Lower leg skin (tissue), 4 donors: ENCODE results near the gene SORT1. TPM values are rescaled to one million over a fixed set of nuclear protein-coding genes. Genes with fewer than 3 reads are reported as not detected.
"Not testable (repeated sequence)": the region's sequence is repeated elsewhere in the genome, so short reads cannot be mapped to it uniquely, and the experiment has no call there.

ENCODE experiments used
- DNase-seq, 2 donors: peaks; one replicate each; pipeline ENCODE4 v3.0.0-alpha.2; 2019; ENCODE audit warnings: low spot score in 2 of 2
- H3K4me3 ChIP-seq: fragments of 200-600 bp; sonication (generic); 2 replicates; pipeline ENCODE4 v1.5.1; 2017; ENCODE audit warnings: mild to moderate bottlenecking, low read depth; ENCODE audit not compliant: poor library complexity, severe bottlenecking
- POLR2A ChIP-seq, 2 donors: fragments of 450-650 bp; IDR thresholded peaks; one replicate each; pipeline ENCODE4 v1.6.1; 2016 to 2017; ENCODE audit warnings: antibody characterized with exemption in 2 of 2, mild to moderate bottlenecking in 1 of 2, moderate library complexity in 1 of 2
- WGBS, 2 donors: methylation state at CpG; one replicate each; pipeline ENCODE4 v1.1.5; 2018; 5-methylcytosine and 5-hydroxymethylcytosine counted together
- intact Hi-C: fragments of 100-400 bp; cut with DNase I; formaldehyde crosslinking; loops from one replicate; pipeline ENCODE4 v1.15.0; 2023; ENCODE audit warnings: low total_unique reads
- total RNA-seq, 4 donors: library from RNA; depleted of rRNA; stranded (reverse); fragments of >200 nt; gene quantifications; one replicate each; pipeline ENCODE4 v1.1.0, GENCODE V29; 2016
- TF ChIP-seq, protein P1 (sequence below), 3 donors: fragments of 450-650 bp; IDR thresholded peaks; one replicate each; pipeline ENCODE4 v1.5.1; 2016; ENCODE audit warnings: antibody characterized with exemption in 3 of 3, mild to moderate bottlenecking in 3 of 3, moderate library complexity in 2 of 3

The SORT1 gene
- total RNA-seq, 4 donors from 2014 or later = 29.8 to 53.1 (median 39.5) TPM

DNA sequence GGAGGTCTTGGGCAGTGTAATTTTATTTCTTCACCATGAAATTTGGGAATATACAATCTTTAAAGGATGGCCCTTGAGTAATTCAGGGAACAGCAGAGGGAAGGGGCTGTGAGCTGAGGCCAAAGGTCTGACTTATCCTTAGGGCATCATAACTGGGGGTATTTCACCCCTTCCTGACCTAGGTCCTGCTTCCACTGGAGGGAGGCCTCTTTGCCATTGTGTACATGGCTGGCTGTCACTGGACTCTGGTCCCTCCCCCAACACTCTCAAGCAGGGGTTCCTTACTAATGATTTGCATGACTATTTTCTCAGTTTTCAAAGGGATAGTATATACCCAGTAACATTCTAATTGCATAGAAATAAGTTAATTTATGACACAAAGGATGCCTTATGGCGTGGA lies 107.6 kb downstream of the SORT1 start:
- 85 to 88% methylated on average over 1 of the region's 1 CpG for WGBS, 2 donors
- intact Hi-C loops = no loop called here
- DNase-seq = no peak
- TF ChIP-seq, protein P1, sequence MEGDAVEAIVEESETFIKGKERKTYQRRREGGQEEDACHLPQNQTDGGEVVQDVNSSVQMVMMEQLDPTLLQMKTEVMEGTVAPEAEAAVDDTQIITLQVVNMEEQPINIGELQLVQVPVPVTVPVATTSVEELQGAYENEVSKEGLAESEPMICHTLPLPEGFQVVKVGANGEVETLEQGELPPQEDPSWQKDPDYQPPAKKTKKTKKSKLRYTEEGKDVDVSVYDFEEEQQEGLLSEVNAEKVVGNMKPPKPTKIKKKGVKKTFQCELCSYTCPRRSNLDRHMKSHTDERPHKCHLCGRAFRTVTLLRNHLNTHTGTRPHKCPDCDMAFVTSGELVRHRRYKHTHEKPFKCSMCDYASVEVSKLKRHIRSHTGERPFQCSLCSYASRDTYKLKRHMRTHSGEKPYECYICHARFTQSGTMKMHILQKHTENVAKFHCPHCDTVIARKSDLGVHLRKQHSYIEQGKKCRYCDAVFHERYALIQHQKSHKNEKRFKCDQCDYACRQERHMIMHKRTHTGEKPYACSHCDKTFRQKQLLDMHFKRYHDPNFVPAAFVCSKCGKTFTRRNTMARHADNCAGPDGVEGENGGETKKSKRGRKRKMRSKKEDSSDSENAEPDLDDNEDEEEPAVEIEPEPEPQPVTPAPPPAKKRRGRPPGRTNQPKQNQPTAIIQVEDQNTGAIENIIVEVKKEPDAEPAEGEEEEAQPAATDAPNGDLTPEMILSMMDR (IDR thresholded peaks at IDR 0.05) = no peak
- TF ChIP-seq POLR2A (IDR thresholded peaks at IDR 0.05) = no peak
- no peak overlapping the region for H3K4me3 ChIP-seq

DNA sequence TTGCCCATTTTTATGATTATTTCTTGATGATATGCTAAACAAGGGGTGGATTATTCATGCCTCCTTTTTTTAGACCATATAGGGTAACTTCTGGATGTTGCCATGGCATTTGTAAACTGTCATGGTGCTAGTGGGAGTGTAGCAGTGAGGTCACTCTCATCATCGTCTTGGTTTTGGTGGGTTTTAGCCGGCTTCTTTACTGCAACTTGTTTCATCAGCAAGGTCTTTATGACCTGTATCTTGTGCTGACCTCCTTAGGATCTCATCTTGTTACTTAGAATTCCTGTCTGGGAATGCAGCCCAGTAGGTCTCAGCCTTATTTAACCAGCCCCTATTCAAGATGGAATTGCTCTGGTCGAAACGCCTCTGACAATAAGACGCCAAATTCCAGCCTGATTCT lies 111.0 kb downstream of the SORT1 start:
- DNase-seq, H3K4me3 ChIP-seq, intact Hi-C loops: not testable (repeated sequence)
- WGBS, 2 donors = 84 to 90% methylated on average over 5 of the region's 5 CpGs

DNA sequence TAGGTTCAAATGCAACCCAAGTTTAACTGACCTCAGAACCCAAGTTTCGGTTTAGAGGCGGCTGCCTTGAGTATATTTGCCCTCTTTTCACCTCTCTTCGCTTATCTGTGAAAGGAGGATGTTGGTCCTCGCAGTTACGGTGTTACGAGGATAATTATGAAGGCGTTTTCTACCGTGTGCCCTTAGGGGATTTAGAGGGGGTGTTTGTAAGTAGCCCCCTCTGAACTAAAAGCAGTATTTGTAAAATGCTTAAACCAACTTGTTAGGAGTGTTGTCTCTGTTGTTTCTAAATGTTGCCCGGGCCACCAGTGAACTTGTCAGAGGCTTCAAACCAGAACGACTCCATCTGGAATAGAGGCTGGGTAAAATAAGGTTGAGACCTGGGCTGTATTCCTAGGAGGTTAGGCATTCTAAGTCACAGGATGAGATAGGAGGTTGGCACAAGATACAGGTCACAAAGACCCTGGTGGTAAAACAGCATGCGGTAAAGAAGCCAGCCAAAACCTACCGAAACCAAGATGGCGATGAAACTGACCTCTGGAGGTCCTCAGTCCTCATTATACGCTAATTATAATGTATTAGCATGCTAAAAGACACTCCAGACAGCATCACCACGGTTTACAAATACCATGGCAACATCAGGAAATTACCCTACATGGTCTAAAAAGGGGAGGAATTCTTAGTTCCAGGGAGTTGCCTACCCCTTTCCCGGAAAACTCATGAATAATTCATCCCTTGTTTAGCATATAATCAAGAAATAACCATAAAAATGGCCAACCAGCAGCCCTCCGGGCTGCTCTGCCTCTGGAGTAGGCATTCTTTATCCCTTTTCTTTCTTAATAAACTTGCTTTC lies 113.7 kb downstream of the SORT1 start:
- intact Hi-C loops = no loop called here
- H3K4me3 ChIP-seq = peak overlapping the region; percentile 42
- 46 to 49% methylated on average over 17 of the region's 17 CpGs for WGBS, 2 donors
- TF ChIP-seq, protein P1 (IDR thresholded peaks at IDR 0.05) = no peak
- no peak for TF ChIP-seq POLR2A (IDR thresholded peaks at IDR 0.05)
- DNase-seq = no peak

DNA sequence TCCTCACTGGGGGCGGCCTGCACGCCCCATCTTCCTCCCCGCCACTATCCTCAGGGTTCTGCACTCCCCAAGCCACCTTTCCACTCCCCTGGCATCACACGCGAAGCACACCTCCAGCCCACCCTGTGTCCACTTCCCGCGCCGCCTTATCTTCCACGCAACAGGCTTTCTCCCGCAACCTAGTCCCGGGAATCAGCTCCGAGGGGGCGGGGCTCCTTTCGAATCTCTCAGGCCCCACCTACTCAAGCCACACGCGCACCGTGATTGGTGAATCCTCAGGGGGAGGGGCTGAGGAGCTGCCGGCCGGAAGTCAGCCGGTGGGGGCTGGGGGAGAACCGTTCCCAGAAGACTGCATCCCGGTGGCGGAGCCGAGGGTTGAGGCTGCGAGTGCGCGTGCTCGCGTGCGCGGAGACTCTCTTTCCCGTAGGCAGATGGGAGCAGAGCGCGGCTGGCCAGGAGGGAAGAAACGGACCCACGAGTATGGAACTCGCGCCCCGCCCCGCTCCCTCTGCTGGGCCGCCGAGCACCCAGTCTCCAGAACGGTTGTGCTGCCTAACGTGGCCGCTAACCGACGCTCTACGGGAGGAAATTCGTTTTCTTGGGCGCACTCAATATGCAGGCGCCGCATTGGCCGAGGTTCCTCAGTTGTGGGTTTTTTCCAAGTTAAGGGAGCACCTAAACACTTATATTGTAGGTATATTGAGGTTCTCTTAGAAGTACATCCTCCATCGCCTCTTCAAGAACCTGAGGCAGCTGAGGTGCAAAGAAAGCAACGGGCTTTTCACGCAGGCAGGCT lies 114.6 kb downstream of the SORT1 start, which contains the start of gene PSRC1:
PSRC1 (minus strand) TSS at position 194 of the 796 bp plus-strand sequence.
- 0% methylated on average over 49 to 56 of the region's 56 CpGs for WGBS, 2 donors
- H3K4me3 ChIP-seq = peak within 1 kb of the TSS; percentile 42
- peak; percentile 95 to 99 for DNase-seq
- intact Hi-C loops = no loop called here
- TF ChIP-seq POLR2A (IDR thresholded peaks at IDR 0.05) = no peak
- TF ChIP-seq, protein P1 (IDR thresholded peaks at IDR 0.05) = no peak

DNA sequence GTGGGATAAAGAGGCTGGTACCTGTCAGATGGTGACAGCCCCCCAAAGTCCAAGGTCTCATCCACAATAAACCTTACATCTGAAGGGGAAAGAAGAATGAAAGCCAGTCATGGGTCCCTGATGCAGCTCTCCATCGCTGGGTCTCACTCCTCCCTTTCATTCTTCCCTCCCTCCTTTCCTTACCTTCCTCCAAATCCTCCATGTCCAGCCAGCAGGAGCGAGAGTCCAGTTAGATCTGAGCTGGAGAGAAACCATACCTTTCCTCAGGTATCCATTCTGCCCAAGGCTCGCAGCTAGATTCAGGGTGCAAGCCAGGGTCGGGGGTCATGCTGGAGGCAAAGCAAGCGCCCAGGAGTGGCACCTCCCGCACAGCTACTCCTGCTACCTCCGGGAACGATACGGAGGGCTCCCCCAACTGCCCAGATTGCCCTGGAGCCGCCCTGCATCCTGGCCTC lies 115.2 kb downstream of the SORT1 start:
- intact Hi-C loops = no loop called here
- no peak for TF ChIP-seq POLR2A (IDR thresholded peaks at IDR 0.05)
- TF ChIP-seq, protein P1 (IDR thresholded peaks at IDR 0.05) = no peak
- no peak for DNase-seq

More for the DNA sequence above, 115.2 kb downstream of the SORT1 start:
- H3K4me3 ChIP-seq = peak overlapping the region; percentile 42
- WGBS, 2 donors = 5 to 9% methylated on average over 10 of the region's 10 CpGs
